ENCODE data around the gene IGFL2. TPM values are rescaled to one million over a fixed set of nuclear protein-coding genes. Genes with fewer than 3 reads are reported as not detected.

IGFL2 gene
- total and polyA plus RNA-seq, 2 of the 4 experiments (the other 2 are of a cell fraction) = not detected

DNA sequence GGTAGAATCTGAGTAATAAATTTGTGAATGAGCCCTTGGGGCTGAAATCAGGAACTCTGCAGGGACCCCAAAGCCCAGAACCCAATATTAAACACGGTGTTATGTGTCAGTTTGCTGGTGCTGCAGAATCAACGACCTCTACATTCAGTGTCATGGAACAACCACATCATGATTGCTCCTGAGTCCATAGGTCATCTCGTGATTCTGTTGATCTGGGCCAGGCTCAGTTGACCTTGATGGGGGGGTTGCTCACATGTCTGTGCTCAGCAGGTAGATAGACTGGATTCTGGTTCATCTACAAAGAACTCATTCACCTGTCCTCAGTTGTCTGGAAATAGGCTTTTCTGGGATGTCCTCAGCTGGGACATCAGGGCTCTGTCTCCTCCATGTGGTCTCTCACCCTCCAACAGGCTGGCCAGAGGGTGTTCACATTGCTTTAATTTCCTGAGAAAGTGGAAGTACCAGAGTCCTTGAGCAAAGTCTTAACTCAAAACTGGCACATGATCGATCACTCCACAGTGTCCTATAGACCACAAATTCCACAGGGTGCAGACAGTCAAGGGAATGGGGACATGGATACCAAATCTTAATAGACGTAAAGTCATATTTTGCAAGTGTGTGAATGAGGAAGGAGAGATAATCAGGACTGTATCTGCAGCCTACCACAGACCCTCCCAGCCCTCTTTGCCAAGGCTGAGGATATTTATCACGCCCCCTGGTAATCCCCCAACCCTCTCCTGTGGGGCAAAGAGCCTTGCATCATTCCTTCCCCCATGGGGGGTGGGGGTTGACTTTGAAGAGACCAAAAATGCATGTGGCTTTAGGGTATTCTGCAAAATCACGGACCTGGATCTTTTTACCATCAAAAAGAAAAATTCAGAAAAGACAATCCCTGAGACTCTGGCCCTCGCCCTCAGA lies 42.2 kb downstream of the IGFL2 start:
- H3K4ac ChIP-seq (ENCODE audit: low read depth, low read length) = no peak overlapping the region
- H3K4me2 ChIP-seq (ENCODE audit: low read depth, low read length) = no peak overlapping the region
- H3K9me1 ChIP-seq (ENCODE audit: insufficient read depth, low read length) = no peaks in the 10 kb centered on the region
- intact Hi-C loops (cut with micrococcal nuclease) (loop anchor here (1.0 to 2.0 kb wide), 3 partner anchors 75 to 161 kb away; no protein-coding TSS in a partner anchor), dilution Hi-C loops (cut with HindIII; ENCODE audit: low sequenced_read_pairs, unreplicated experiment) (no loop called here), in situ Hi-C loops (cut with MboI; ENCODE audit: low sequenced_read_pairs) (loop anchor here (5.0 kb wide), 1 partner anchor 108 kb away; no protein-coding TSS in a partner anchor)
- no peak overlapping the region for H3K23ac ChIP-seq (ENCODE audit: low read depth, low read length)
- no peak for DNase-seq
- no peak overlapping the region for H3K56ac ChIP-seq (ENCODE audit: extremely low read depth, insufficient read depth, low read length)
- no peak overlapping the region for H3K4me3 ChIP-seq (ENCODE audit: insufficient read depth, low read depth, low read length)
- H3K9me3 ChIP-seq (ENCODE audit: control insufficient read depth, insufficient read depth, low read length) = no peaks in the 10 kb centered on the region
- H2BK20ac ChIP-seq (ENCODE audit: low read depth, low read length) = no peak overlapping the region
- H3K79me1 ChIP-seq (ENCODE audit: low read depth in 1 of 2, low read length in 2 of 2) = no peaks in the 10 kb centered on the region
- ATAC-seq (ENCODE audit: low read depth) = no peak
- H2AK5ac ChIP-seq (ENCODE audit: low read depth, low read length) = no peak overlapping the region
- H2AK9ac ChIP-seq (replicated peaks; ENCODE audit: low read depth, low read length, poor library complexity) = no peak overlapping the region
- ChIA-PET POLR2A (ENCODE audit: unreplicated experiment) (no interaction called here), CTCF (interaction anchor here (0.7 to 2.2 kb wide), 4 partner anchors 107 to 162 kb away, joined by 3 to 9 read pairs (median 6); no protein-coding TSS in a partner anchor)
- no peaks in the 10 kb centered on the region for H4K20me1 ChIP-seq (ENCODE audit: insufficient read depth, low read length)
- H3K4me1 ChIP-seq (ENCODE audit: control insufficient read depth, insufficient read depth, low read length) = no peaks in the 10 kb centered on the region; the same call in 1 of the 2 replicates
- H3K27ac ChIP-seq (ENCODE audit: insufficient read depth, low read length) = no peak overlapping the region
- no peak overlapping the region for H3K14ac ChIP-seq (replicated peaks; ENCODE audit: low read depth, low read length)
- H4K5ac ChIP-seq (ENCODE audit: low read depth, low read length) = no peak overlapping the region
- no peak overlapping the region for H2BK15ac ChIP-seq (ENCODE audit: low read depth, low read length)
- BruUV-seq (replicated peaks) = no TSS peak
- 83% methylated on average over 1 of the region's 8 CpGs; no CpG with 5 or more reads in 1 of the 2 experiments for WGBS, 2 experiments (ENCODE audit: extremely low coverage in 2 of 2, insufficient read length in 1 of 2)
- H2AFZ ChIP-seq (replicated peaks; ENCODE audit: low read length, poor library complexity) = no peak overlapping the region
- H2BK120ac ChIP-seq (ENCODE audit: low read depth, low read length) = no peak overlapping the region
- H3K9ac ChIP-seq (ENCODE audit: low read depth, low read length) = no peak overlapping the region
- H2BK5ac ChIP-seq (ENCODE audit: low read depth, low read length, poor library complexity, severe bottlenecking) = no peak overlapping the region
- H3K27me3 ChIP-seq (ENCODE audit: control insufficient read depth, insufficient read depth, low read length) = peaks cover 62% of the 10 kb centered on the region
- no peaks in the 10 kb centered on the region for H3K36me3 ChIP-seq (ENCODE audit: control insufficient read depth, insufficient read depth, low read length)
- TF ChIP-seq RFX5 (IDR thresholded peaks at IDR 0.05; ENCODE audit: low read depth, low read length) (no peak), BHLHE40 (IDR thresholded peaks at IDR 0.05; ENCODE audit: low read depth, low read length) (no peak), RAD21 (IDR thresholded peaks at IDR 0.05; ENCODE audit: low read length) (no peak), RCOR1 (IDR thresholded peaks at IDR 0.05; ENCODE audit: insufficient replicate concordance, low read length) (no peak), FOS (IDR thresholded peaks at IDR 0.05; ENCODE audit: low read depth, low read length) (no peak), CHD1 (IDR thresholded peaks at IDR 0.05; ENCODE audit: low read depth, low read length) (no peak), MAZ (IDR thresholded peaks at IDR 0.05; ENCODE audit: borderline replicate concordance, low read depth, low read length) (no peak), MAFK (IDR thresholded peaks at IDR 0.05; ENCODE audit: low read depth, low read length) (no peak), MXI1 (IDR thresholded peaks at IDR 0.05; ENCODE audit: borderline replicate concordance, low read depth, low read length) (no peak), NFE2L2 (IDR thresholded peaks at IDR 0.05; ENCODE audit: low read depth, low read length) (no peak)
- TF ChIP-seq, protein P1, sequence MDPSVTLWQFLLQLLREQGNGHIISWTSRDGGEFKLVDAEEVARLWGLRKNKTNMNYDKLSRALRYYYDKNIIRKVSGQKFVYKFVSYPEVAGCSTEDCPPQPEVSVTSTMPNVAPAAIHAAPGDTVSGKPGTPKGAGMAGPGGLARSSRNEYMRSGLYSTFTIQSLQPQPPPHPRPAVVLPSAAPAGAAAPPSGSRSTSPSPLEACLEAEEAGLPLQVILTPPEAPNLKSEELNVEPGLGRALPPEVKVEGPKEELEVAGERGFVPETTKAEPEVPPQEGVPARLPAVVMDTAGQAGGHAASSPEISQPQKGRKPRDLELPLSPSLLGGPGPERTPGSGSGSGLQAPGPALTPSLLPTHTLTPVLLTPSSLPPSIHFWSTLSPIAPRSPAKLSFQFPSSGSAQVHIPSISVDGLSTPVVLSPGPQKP (IDR thresholded peaks at IDR 0.05; ENCODE audit: borderline replicate concordance, low read depth, low read length) = no peak
- TF ChIP-seq, protein P2, sequence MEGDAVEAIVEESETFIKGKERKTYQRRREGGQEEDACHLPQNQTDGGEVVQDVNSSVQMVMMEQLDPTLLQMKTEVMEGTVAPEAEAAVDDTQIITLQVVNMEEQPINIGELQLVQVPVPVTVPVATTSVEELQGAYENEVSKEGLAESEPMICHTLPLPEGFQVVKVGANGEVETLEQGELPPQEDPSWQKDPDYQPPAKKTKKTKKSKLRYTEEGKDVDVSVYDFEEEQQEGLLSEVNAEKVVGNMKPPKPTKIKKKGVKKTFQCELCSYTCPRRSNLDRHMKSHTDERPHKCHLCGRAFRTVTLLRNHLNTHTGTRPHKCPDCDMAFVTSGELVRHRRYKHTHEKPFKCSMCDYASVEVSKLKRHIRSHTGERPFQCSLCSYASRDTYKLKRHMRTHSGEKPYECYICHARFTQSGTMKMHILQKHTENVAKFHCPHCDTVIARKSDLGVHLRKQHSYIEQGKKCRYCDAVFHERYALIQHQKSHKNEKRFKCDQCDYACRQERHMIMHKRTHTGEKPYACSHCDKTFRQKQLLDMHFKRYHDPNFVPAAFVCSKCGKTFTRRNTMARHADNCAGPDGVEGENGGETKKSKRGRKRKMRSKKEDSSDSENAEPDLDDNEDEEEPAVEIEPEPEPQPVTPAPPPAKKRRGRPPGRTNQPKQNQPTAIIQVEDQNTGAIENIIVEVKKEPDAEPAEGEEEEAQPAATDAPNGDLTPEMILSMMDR (conservative IDR thresholded peaks at IDR 0.05; ENCODE audit: low read depth, low read length) = no peak
- TF ChIP-seq, protein P3, sequence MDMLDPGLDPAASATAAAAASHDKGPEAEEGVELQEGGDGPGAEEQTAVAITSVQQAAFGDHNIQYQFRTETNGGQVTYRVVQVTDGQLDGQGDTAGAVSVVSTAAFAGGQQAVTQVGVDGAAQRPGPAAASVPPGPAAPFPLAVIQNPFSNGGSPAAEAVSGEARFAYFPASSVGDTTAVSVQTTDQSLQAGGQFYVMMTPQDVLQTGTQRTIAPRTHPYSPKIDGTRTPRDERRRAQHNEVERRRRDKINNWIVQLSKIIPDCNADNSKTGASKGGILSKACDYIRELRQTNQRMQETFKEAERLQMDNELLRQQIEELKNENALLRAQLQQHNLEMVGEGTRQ (IDR thresholded peaks at IDR 0.05; ENCODE audit: low read depth, low read length) = no peak
- no peak overlapping the region for H4K91ac ChIP-seq (ENCODE audit: insufficient read depth, low read depth, low read length)
- H4K8ac ChIP-seq (ENCODE audit: low read depth in 2 of 2, low read length in 2 of 2) = no peak overlapping the region
- H3K18ac ChIP-seq (ENCODE audit: low read depth, low read length) = no peak overlapping the region

All from IMR-90 (cell line).